Sigmoid colon (tissue), 7 donors: ENCODE results near the gene RTP2. TPM values are rescaled to one million over a fixed set of nuclear protein-coding genes. Genes with fewer than 3 reads are reported as not detected.

Experiments
- DNase-seq: peaks from one replicate; pipeline ENCODE4 v3.0.0-alpha.2; 2019
- H3K27ac ChIP-seq, 4 donors: fragments of 200-600 bp; sonication (generic); one replicate each; pipeline ENCODE4 v1.5.1; 2016 to 2019; ENCODE audit warnings: mild to moderate bottlenecking in 1 of 4
- H3K27me3 ChIP-seq, 3 donors: fragments of 200-600 bp; sonication (generic); one replicate each; pipeline ENCODE4 v1.5.1; 2019; ENCODE audit warnings: mild to moderate bottlenecking in 1 of 3
- H3K36me3 ChIP-seq, 4 donors: fragments of 200-600 bp; sonication (generic); one replicate each; pipeline ENCODE4 v1.5.1; 2016 to 2019
- H3K4me1 ChIP-seq, 4 donors: fragments of 200-600 bp; sonication (generic); one replicate each; pipeline ENCODE4 v1.5.1; 2017 to 2019
- H3K4me3 ChIP-seq, 4 donors: fragments of 200-600 bp; sonication (generic); one replicate each; pipeline ENCODE4 v1.5.1; 2017 to 2019; ENCODE audit warnings: mild to moderate bottlenecking in 2 of 4, moderate library complexity in 1 of 4
- H3K9me3 ChIP-seq, 4 donors: fragments of 200-600 bp in 3 of 4; sonication (generic) in 3 of 4; one replicate each; pipeline versions ENCODE4 v1.5.1 to v1.6.1; 2013 to 2019
- CTCF ChIP-seq, 4 experiments: fragments of 450-650 bp in 3 of 4; fragments of 200-600 bp in 1 of 4; IDR thresholded peaks; one replicate each; pipeline ENCODE4 v1.5.1; 2016 to 2019; ENCODE audit warnings: antibody characterized with exemption in 4 of 4, mild to moderate bottlenecking in 3 of 4, moderate library complexity in 2 of 4
- EP300 ChIP-seq, 4 donors: sonication (generic); formaldehyde crosslinking; IDR thresholded peaks; one replicate each; pipeline ENCODE4 v1.6.1; 2017; ENCODE audit warnings: antibody characterized with exemption in 4 of 4
- POLR2A ChIP-seq, 2 donors: fragments of 450-650 bp; IDR thresholded peaks; one replicate each; pipeline ENCODE4 v1.6.1; 2016; ENCODE audit warnings: antibody characterized with exemption in 2 of 2, mild to moderate bottlenecking in 2 of 2, moderate library complexity in 2 of 2
- POLR2AphosphoS5 ChIP-seq, 4 donors: sonication (generic); formaldehyde crosslinking; IDR thresholded peaks; one replicate each; pipeline ENCODE4 v1.6.1; 2017; ENCODE audit warnings: antibody characterized with exemption in 4 of 4
- WGBS, 2 donors: extraction: QIAGEN DNeasy Blood & Tissue Kit; methylation state at CpG; one replicate each; pipeline ENCODE4 v1.1.7; 2013; 5-methylcytosine and 5-hydroxymethylcytosine counted together
- intact Hi-C: fragments of 100-400 bp; cut with DNase I; formaldehyde crosslinking; loops from one replicate; pipeline ENCODE4 v1.15.1; 2023
- polyA plus RNA-seq, 3 donors: library from polyadenylated mRNA; stranded (reverse); fragments of 200-250 nt; gene quantifications; one replicate each; pipeline ENCODE4 v1.2.3, GENCODE V29; 2013
- total RNA-seq, 4 donors: library from RNA; depleted of rRNA; stranded (reverse); fragments of >200 nt; gene quantifications; one replicate each; pipeline ENCODE4 v1.1.0, GENCODE V29; 2016
- donor health status: healthy with polysubstance abuse.
- donor health status: Bipolar disorder and iron deficiency.
- donor health status: healthy.

RTP2 gene
- total and polyA plus RNA-seq, 7 donors, result not detected

- H3K27me3 ChIP-seq, result no peaks in the 10 kb centered on the region
- intact Hi-C loops, result no loop called here
- H3K27ac ChIP-seq, result no peak overlapping the region
- TF ChIP-seq POLR2AphosphoS5 (IDR thresholded peaks at IDR 0.05), result no peak
- no peak for TF ChIP-seq POLR2A (IDR thresholded peaks at IDR 0.05)
- no peak for TF ChIP-seq CTCF (IDR thresholded peaks at IDR 0.05)
- TF ChIP-seq EP300 (IDR thresholded peaks at IDR 0.05), result no peak
- no peaks in the 10 kb centered on the region for H3K36me3 ChIP-seq
- WGBS, 2 donors, result 62 to 66% methylated on average over 5 of the region's 5 CpGs
- no peaks in the 10 kb centered on the region for H3K9me3 ChIP-seq
- H3K4me3 ChIP-seq, result no peak overlapping the region
- no peak for DNase-seq
- H3K4me1 ChIP-seq, result no peaks in the 10 kb centered on the region
Observed at GRCh38 chr3:187662848-187663409, 39.4 kb downstream of the RTP2 start.

- no peak overlapping the region for H3K4me3 ChIP-seq
- intact Hi-C loops, result no loop called here
- no peaks in the 10 kb centered on the region for H3K27me3 ChIP-seq
- no peak overlapping the region for H3K27ac ChIP-seq
- H3K4me1 ChIP-seq, result no peaks in the 10 kb centered on the region
- no peak for DNase-seq
- TF ChIP-seq POLR2AphosphoS5 (IDR thresholded peaks at IDR 0.05), result no peak
- no peak for TF ChIP-seq CTCF (IDR thresholded peaks at IDR 0.05)
- no peak for TF ChIP-seq POLR2A (IDR thresholded peaks at IDR 0.05)
- TF ChIP-seq EP300 (IDR thresholded peaks at IDR 0.05), result no peak
- no peaks in the 10 kb centered on the region for H3K36me3 ChIP-seq
- no peaks in the 10 kb centered on the region for H3K9me3 ChIP-seq
Observed at GRCh38 chr3:187661267-187661666, 41.1 kb downstream of the RTP2 start.

GRCh38 chr3:187651282-187651681 lies 51.1 kb downstream of the RTP2 start:
- 48 to 65% methylated on average over 2 of the region's 2 CpGs for WGBS, 2 donors
- no peaks in the 10 kb centered on the region for H3K9me3 ChIP-seq
- no peak overlapping the region for H3K4me3 ChIP-seq
- no peaks in the 10 kb centered on the region for H3K27me3 ChIP-seq
- intact Hi-C loops, result no loop called here
- H3K4me1 ChIP-seq, result no peaks in the 10 kb centered on the region
- no peaks in the 10 kb centered on the region for H3K36me3 ChIP-seq
- TF ChIP-seq POLR2A (IDR thresholded peaks at IDR 0.05), result no peak
- no peak for TF ChIP-seq EP300 (IDR thresholded peaks at IDR 0.05)
- no peak for TF ChIP-seq CTCF (IDR thresholded peaks at IDR 0.05)
- no peak for TF ChIP-seq POLR2AphosphoS5 (IDR thresholded peaks at IDR 0.05)
- no peak for DNase-seq
- no peak overlapping the region for H3K27ac ChIP-seq

Other genes starting within 250 kb of the RTP2 start
- 1 to 10 TPM in 3 of 4 donors, not detected in 1; 1.1 to 3.0 (median 1.5) TPM for gene SST, start 32.2 kb downstream of the RTP2 start, total RNA-seq
- 10 to 100 TPM; 11.0 to 19.2 (median 18.0) TPM for gene SST, start 32.2 kb downstream of the RTP2 start, polyA plus RNA-seq
- 100 to 1,000 TPM in 1 of 4 donors, 10 to 100 TPM in 3; 51.4 to 233 (median 80.7) TPM for gene BCL6, start 42.9 kb upstream of the RTP2 start, total RNA-seq
- gene BCL6, start 42.9 kb upstream of the RTP2 start, polyA plus RNA-seq, result 10 to 100 TPM in 1 of 3 donors, 1 to 10 TPM in 2; 4.9 to 30.6 (median 7.2) TPM